ENCODE results near the gene C12orf43. TPM values are rescaled to one million over a fixed set of nuclear protein-coding genes. Genes with fewer than 3 reads are reported as not detected.

C12orf43 gene
- total RNA-seq, 1 donor from 2014 or later = 20.2 TPM

DNA sequence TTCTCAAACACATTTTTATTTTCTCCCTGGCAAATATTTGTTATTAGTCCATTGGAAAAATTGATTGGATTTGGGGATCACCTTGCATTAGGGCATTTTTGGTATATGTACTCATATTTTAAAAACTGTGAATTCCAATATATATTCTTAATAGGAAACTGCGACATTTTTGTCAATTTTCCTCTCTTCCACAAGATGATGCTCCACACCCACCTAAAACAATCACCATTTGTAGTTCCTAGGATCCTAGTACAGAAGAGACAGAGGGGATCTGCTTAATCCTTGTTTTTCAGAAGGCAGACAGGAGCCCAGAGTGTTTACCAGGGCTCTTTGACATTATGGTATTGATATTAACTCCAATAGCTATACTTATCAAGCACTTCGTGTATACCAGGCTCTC, 45.5 kb upstream of the C12orf43 start:
- Mint-ChIP-seq H3K36me3 (ENCODE audit: low read depth, unreplicated experiment) (no peaks in the 10 kb centered on the region), H3K27me3 (ENCODE audit: unreplicated experiment) (no peaks in the 10 kb centered on the region), H3K9me3 (ENCODE audit: unreplicated experiment) (no peaks in the 10 kb centered on the region), H3K4me3 (ENCODE audit: unreplicated experiment) (no peak overlapping the region), H3K4me1 (ENCODE audit: unreplicated experiment) (peaks cover 2% of the 10 kb centered on the region), H3K27ac (ENCODE audit: unreplicated experiment) (no peak overlapping the region)
- TF ChIP-seq, protein P1, sequence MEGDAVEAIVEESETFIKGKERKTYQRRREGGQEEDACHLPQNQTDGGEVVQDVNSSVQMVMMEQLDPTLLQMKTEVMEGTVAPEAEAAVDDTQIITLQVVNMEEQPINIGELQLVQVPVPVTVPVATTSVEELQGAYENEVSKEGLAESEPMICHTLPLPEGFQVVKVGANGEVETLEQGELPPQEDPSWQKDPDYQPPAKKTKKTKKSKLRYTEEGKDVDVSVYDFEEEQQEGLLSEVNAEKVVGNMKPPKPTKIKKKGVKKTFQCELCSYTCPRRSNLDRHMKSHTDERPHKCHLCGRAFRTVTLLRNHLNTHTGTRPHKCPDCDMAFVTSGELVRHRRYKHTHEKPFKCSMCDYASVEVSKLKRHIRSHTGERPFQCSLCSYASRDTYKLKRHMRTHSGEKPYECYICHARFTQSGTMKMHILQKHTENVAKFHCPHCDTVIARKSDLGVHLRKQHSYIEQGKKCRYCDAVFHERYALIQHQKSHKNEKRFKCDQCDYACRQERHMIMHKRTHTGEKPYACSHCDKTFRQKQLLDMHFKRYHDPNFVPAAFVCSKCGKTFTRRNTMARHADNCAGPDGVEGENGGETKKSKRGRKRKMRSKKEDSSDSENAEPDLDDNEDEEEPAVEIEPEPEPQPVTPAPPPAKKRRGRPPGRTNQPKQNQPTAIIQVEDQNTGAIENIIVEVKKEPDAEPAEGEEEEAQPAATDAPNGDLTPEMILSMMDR (IDR thresholded peaks at IDR 0.05; ENCODE audit: unreplicated experiment) = no peak
- no peak for DNase-seq (ENCODE audit: low spot score)

DNA sequence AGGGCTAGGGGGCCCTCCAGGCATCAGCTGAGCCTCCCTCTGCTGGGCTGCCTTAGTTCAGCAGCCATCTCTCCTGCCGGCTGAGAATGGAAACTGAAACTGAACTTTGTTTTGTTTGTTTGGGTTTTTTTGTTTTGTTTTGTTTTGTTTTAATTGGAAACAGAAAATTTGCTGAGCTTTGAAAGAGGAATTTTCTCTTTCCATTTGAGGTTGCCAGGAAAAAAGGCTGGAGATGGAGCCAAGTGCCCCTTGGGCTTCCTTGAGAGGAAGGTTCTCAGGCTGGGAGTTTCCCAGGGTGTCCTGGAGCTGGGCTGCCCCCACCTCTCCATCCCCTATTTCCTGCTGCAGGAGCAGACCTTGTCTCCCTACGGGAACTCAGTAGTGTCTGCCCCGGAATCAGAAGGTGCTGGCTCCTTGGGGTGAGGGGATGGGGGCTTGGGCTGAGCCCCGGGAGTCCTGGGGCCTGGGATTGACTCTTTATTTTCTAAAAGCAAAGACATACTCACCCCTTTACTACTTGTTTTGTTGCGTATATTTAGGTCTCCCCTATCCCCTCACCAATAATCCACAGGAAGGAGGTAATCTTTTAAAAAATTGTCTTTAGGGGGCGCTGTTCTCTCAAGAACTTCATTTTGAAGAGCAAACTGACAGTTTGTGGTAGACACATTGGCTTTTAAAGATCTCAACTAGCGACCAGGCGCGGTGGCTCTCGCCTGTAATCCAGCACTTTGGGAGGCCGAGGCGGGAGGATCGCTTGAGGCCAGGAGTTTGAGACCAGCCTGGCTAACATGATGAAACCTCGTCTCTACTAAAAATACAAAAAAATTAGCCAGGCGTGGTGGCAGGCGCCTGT, 44.1 kb upstream of the C12orf43 start:
- peak; percentile 33 for DNase-seq (ENCODE audit: low spot score)
- H3K27me3 Mint-ChIP-seq (ENCODE audit: unreplicated experiment) = no peaks in the 10 kb centered on the region
- H3K4me3 Mint-ChIP-seq (ENCODE audit: unreplicated experiment) = no peak overlapping the region
- peaks cover 2% of the 10 kb centered on the region for H3K4me1 Mint-ChIP-seq (ENCODE audit: unreplicated experiment)
- H3K27ac Mint-ChIP-seq (ENCODE audit: unreplicated experiment) = peak overlapping the region; percentile 77
- H3K36me3 Mint-ChIP-seq (ENCODE audit: low read depth, unreplicated experiment) = no peaks in the 10 kb centered on the region
- no peaks in the 10 kb centered on the region for H3K9me3 Mint-ChIP-seq (ENCODE audit: unreplicated experiment)
- TF ChIP-seq, protein P1 (IDR thresholded peaks at IDR 0.05; ENCODE audit: unreplicated experiment) = peak; percentile 76

DNA sequence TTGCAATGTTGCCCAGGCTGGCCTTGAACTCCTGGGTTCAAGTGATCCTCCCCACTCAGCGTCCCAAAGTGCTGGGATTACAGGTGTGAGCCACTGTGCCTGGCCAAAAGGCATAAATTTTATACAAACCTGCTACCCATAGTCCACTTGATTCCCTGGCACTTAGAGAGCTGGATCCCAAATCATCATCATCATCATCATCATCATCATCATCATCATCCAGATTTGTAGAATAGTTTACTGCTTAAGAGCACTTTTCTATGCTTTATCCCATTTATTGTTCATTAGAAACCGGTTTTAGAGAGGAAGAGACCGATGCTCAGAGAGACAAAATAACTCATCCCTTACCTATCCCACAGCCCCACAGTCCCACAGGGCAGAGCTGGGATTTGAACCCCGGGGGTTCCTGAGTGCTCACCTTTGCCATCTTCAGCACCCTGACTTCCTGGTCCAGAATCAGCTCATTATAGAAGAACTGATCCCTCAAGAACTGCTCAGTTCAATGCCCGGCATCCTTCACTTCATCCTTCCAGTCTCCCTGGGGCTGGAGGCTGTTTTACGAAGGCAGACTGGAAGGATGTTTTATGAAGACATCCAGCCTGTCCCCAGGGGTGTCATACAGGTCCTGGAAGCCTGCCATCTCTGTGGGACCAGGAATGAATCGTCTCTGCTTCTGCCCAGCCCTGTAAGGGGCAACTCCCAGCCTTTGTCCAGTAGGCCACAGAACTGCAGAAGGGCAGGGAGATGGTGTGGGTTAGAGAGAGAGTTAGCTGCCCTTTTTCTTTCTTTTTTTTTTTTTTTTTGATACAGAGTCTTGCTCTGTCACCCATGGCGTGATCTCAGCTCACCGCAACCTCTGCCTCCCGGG, 43.0 kb upstream of the C12orf43 start:
- Mint-ChIP-seq H3K27ac (ENCODE audit: unreplicated experiment) (no peak overlapping the region), H3K4me1 (ENCODE audit: unreplicated experiment) (peaks cover 2% of the 10 kb centered on the region), H3K36me3 (ENCODE audit: low read depth, unreplicated experiment) (no peaks in the 10 kb centered on the region), H3K9me3 (ENCODE audit: unreplicated experiment) (no peaks in the 10 kb centered on the region), H3K4me3 (ENCODE audit: unreplicated experiment) (no peak overlapping the region), H3K27me3 (ENCODE audit: unreplicated experiment) (peaks cover 2% of the 10 kb centered on the region)
- TF ChIP-seq, protein P1 (IDR thresholded peaks at IDR 0.05; ENCODE audit: unreplicated experiment) = no peak
- DNase-seq (ENCODE audit: low spot score) = no peak

DNA sequence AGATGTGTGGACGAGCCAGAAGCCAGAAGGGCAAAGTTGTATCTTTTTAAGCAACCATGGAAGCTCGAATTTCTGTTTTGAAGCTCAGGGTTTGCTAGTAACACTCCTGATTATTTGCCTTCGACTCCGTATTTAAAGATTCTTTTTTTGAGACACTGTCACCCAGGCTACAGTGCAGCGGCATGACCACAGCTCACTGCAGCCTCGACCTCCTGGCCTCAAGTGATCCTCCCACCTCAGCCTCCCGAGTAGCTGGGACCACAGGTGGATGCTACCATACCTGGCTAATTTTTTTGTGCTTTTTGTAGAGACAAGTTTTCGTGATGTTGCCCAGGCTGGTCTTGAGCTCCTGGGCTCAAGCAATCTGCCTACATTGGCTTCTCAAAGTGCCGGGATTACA, 41.5 kb upstream of the C12orf43 start:
- Mint-ChIP-seq H3K36me3 (ENCODE audit: low read depth, unreplicated experiment) (no peaks in the 10 kb centered on the region), H3K4me1 (ENCODE audit: unreplicated experiment) (peaks cover 2% of the 10 kb centered on the region), H3K9me3 (ENCODE audit: unreplicated experiment) (no peaks in the 10 kb centered on the region), H3K27ac (ENCODE audit: unreplicated experiment) (no peak overlapping the region), H3K27me3 (ENCODE audit: unreplicated experiment) (peaks cover 2% of the 10 kb centered on the region), H3K4me3 (ENCODE audit: unreplicated experiment) (no peak overlapping the region)
- TF ChIP-seq, protein P1 (IDR thresholded peaks at IDR 0.05; ENCODE audit: unreplicated experiment) = no peak
- DNase-seq (ENCODE audit: low spot score) = no peak
